GM12872 (cell line): ENCODE data around the gene SLC17A9.

Experiments
- CTCF ChIP-seq: IDR thresholded peaks from 3 replicates; pipeline ENCODE4 v1.5.1; 2011; ENCODE audit warnings: low read depth, mild to moderate bottlenecking, low read length, moderate library complexity; ENCODE audit not compliant: insufficient read depth

Gene SLC17A9

GRCh38 chr20:62978561-62978943 lies 26.0 kb downstream of the SLC17A9 start:
- no peak for TF ChIP-seq CTCF

DNA sequence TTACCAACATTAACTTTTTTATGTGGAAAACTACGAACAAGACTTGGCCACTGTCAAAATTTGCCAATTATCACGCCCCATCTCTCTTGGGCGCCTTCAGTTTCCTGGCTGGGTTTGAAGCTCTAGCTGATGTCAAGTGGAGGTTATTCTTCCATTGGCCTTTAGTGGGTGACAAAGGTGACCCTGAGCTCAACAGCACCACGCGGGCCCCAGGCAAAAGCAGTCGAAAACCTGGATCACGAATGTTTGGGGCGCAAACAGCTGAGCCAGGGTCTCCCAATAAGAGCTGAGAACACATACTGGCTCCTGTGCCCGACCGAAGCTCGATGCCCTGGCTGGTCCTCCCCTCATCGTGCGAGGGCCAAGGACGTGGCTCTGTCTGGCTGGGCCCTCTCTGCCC lies 26.8 kb downstream of the SLC17A9 start:
- TF ChIP-seq CTCF = 0 out of 3 replicates have a peak, but pooled peaks have one; percentile 25

DNA sequence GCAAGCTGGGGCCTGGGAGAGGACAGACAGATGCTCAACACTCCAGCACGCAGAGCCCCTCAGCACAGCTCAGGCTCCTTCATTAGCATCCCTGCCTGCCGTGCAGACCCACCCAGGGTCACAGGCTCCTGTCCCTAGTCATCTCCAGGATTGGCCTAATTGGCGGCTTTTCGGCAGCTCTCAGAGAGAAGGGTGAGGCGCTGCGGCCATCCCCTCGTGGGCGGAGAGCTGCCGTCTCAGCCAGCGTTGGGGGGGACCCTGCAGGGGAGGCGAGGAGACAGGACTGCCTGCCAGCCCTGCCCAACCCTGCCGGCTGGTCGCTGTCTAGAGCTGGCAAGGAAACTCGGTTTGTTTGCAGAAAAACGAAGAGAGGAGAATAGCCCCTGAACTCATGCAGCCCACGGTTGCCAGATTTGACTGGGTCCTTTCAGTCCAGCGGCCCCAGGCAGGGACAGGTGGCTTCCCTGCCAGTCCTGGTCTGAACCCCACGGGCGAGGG lies 27.4 kb downstream of the SLC17A9 start:
- TF ChIP-seq CTCF = no peak

DNA sequence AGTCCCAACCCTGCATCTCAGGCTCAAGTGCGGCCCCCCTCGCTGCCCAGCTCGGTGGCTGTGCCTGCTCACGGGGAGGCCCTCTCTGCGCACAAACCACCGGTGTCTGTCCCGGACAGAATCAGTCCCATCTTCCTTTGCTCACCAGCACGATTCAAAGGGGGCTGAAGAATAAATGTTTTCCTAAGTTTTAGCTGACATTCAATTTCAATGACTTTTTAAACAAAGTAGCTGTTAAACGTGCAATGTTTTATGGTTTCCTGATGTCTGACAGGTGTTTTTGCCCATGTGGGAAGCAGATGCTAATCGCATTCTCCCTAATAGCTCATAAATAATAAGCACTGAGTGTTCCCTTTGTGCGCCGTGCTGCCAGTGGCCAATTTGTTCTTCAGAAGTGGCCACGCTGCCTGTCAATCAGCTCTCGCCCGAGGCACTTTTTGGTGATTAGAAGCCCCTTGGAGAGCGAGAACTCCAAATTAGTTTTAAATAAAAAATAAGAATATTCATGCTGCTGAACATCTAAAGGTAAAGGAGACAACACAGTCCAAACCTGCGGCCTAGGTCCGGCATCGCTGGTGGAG lies 28.0 kb downstream of the SLC17A9 start:
- TF ChIP-seq CTCF = no peak

DNA sequence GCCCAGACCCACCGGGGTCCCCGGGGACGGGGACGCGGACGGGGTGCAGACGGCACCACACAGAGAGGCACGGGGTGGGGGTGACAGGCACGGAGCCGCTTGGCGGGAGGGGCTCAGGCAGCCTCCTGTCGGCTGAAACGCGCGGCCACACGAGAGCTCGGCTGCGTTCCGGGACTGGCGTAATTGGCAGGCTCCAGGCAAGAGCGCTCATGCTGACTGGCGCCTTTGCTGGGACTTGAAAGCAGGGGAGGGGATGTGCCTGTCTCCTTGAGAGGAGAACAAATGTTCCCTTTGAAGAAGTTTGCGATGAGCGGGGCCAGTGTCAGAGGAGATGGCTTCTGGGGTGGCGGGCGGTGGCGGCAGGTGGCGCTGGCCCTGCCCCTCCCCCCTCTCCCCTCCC lies 28.5 kb downstream of the SLC17A9 start:
- TF ChIP-seq CTCF = no peak

GRCh38 chr20:62982124-62983075 lies 29.9 kb downstream of the SLC17A9 start:
- TF ChIP-seq CTCF = no peak

- TF ChIP-seq CTCF = no peak
Measured at GRCh38 chr20:62983210-62983609, 30.7 kb downstream of the SLC17A9 start.
